HEK293T (cell line): Measurements from ENCODE around the gene OTUB1.

Experiments
- ARNT ChIP-seq: fragments of 450-650 bp; IDR thresholded peaks from 2 replicates; pipeline ENCODE4 v1.6.1; 2017; ENCODE audit warnings: mild to moderate bottlenecking
- BHLHE40 ChIP-seq: fragments of 450-650 bp; IDR thresholded peaks from 2 replicates; pipeline ENCODE4 v1.6.1; 2016; ENCODE audit warnings: mild to moderate bottlenecking, moderate library complexity, borderline replicate concordance
- ELF4 ChIP-seq: fragments of 450-650 bp; IDR thresholded peaks from 2 replicates; pipeline ENCODE4 v1.6.1; 2017; ENCODE audit warnings: antibody characterized with exemption
- FOXK2 ChIP-seq: fragments of 450-650 bp; IDR thresholded peaks from 2 replicates; pipeline ENCODE4 v1.6.1; 2016; ENCODE audit warnings: mild to moderate bottlenecking
- FOXM1 ChIP-seq: fragments of 450-650 bp; IDR thresholded peaks from 2 replicates; pipeline ENCODE4 v1.6.1; 2017; ENCODE audit warnings: mild to moderate bottlenecking, borderline replicate concordance
- HDGF ChIP-seq: fragments of 450-650 bp; IDR thresholded peaks from 2 replicates; pipeline ENCODE4 v1.6.1; 2017; ENCODE audit warnings: antibody characterized with exemption, borderline replicate concordance
- L3MBTL2 ChIP-seq: fragments of 450-650 bp; conservative IDR thresholded peaks from 2 replicates; pipeline ENCODE4 v1.6.1; 2016; ENCODE audit warnings: mild to moderate bottlenecking
- SP1 ChIP-seq: fragments of 450-650 bp; IDR thresholded peaks from 2 replicates; pipeline ENCODE4 v1.6.1; 2017
- TARDBP ChIP-seq: fragments of 450-650 bp; IDR thresholded peaks from 2 replicates; pipeline ENCODE4 v1.6.1; 2016
- ZNF384 ChIP-seq: fragments of 450-650 bp; IDR thresholded peaks from 2 replicates; pipeline ENCODE4 v1.6.1; 2016

DNA sequence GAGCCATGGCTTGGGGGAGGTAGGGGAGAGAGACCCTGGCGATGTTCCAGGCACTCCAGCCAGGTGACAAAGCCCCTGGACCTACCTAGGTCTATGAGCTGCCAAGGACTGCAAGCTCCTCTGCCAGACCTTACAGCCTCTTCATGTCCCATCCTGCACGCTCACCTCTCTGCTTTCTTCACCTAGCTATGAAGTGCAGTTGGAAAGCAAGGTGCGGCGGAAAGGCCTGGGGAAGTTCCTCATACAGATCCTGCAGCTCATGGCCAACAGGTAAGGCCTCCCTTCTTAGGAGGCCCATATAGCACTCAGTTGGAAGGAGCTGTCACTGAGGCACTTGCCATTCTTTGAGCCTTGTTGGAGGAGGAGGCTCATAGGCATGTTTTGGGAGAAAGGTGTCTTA, 33.7 kb upstream of the OTUB1 start:
- TF ChIP-seq BHLHE40 (no peak), FOXK2 (no peak), ELF4 (no peak), FOXM1 (no peak), HDGF (no peak), ZNF384 (no peak), ARNT (no peak), SP1 (no peak), L3MBTL2 (no peak), TARDBP (no peak)
